VCaP (cell line): ENCODE data around the gene DEPDC1B.
"Not testable (repeated sequence)": the region's sequence is repeated elsewhere in the genome, so short reads cannot be mapped to it uniquely, and the experiment has no call there.

Experiments
- H3K27ac ChIP-seq: fragments of 450-650 bp; 2 replicates; pipeline ENCODE4 v1.5.1; 2017
- TF ChIP-seq, protein P1 (sequence below): fragments of 450-650 bp; conservative IDR thresholded peaks from 2 replicates; pipeline ENCODE4 v1.5.1; 2017; ENCODE audit warnings: mild to moderate bottlenecking, moderate library complexity

DEPDC1B gene

DNA sequence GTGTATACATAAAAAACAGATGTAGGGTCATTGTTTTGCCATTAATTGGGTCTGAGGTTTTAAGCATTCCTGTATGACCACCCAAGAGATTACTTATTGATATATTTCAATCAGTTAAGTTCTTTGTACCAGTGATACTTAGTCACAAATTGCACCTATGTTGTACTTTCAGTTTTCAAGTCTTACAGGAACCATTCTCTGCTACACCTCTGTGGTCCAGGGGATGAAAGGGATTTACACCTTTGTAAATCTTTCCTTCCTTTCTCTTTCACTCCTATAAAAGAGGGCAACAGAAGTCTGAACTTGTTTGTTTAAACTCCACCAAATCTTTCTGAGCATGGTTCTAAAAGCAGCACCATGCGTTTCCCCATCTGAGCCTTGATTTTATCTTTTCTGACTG lies 86.1 kb downstream of the DEPDC1B start:
- no peak overlapping the region for H3K27ac ChIP-seq

DNA sequence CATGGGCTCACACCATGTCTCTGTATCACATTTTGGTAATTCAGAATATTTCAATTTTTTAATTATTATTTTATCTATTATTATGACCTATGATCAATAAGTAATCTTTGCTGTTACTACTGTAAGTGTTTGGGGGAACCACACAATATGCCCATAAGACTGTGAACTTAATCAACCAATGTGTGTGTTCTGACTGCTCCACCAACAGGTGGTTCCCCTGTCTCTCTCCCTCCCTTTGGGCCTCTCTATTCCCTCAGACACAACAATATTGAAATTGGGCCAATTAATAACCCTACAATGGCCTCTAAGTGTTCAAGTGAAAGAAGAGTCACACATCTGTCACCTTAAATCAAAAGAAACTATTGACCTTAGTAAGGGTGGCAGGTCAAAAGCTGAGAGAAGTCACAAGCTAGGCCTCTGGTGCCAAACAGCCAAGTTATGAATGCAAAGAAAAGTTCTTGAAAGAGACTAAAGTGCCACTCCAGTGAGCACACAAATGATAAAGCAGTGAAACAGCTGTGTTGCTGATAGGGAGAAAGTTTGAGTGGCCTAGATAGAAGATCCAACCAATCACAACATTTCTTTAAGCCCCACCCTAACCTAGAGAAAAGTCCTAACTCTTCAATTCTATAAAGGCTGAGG lies 88.7 kb downstream of the DEPDC1B start:
- TF ChIP-seq, protein P1, sequence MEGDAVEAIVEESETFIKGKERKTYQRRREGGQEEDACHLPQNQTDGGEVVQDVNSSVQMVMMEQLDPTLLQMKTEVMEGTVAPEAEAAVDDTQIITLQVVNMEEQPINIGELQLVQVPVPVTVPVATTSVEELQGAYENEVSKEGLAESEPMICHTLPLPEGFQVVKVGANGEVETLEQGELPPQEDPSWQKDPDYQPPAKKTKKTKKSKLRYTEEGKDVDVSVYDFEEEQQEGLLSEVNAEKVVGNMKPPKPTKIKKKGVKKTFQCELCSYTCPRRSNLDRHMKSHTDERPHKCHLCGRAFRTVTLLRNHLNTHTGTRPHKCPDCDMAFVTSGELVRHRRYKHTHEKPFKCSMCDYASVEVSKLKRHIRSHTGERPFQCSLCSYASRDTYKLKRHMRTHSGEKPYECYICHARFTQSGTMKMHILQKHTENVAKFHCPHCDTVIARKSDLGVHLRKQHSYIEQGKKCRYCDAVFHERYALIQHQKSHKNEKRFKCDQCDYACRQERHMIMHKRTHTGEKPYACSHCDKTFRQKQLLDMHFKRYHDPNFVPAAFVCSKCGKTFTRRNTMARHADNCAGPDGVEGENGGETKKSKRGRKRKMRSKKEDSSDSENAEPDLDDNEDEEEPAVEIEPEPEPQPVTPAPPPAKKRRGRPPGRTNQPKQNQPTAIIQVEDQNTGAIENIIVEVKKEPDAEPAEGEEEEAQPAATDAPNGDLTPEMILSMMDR = no peak
- H3K27ac ChIP-seq = no peak overlapping the region

More for the DNA sequence above, 86.1 kb downstream of the DEPDC1B start:
- TF ChIP-seq, protein P1 = no peak

DNA sequence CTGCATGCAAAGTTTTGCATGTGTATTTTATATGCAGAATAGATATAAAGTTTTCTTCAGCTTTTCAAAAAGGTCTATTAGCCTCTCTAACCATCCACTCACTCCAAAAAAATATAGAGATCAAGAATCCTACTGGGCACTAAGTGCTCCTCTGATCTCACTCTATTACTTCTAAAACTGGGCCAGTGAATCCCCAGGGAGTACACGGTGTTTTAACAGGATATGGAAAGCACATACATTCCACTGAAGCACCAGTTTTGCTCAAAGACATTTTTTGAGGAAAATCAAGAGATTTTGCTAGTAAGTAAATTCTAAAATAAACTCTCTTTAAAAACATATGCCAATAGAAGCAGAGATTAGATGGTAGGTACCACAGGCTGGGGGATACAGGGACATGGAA lies 95.2 kb downstream of the DEPDC1B start:
- TF ChIP-seq, protein P1 = no peak
- H3K27ac ChIP-seq = no peak overlapping the region

DNA sequence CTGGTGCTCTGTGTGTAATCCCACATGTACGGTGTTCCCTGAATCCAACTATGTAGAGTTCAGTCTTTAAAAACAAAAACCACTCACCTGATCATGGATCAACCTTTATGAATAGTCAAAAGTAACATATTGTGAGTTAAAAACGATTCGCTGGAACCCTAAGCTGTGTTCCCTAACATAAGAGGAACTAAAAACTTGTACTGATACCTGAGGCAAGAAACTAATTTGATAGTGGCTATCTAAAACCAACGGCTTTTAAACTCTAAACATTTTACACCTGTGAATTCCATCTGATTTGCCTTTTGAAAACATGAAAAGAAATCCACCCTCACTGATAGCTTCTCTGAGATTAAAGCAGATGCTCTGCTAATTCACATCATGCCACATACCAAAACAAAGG lies 101.5 kb downstream of the DEPDC1B start:
- no peak overlapping the region for H3K27ac ChIP-seq
- TF ChIP-seq, protein P1 = no peak

DNA sequence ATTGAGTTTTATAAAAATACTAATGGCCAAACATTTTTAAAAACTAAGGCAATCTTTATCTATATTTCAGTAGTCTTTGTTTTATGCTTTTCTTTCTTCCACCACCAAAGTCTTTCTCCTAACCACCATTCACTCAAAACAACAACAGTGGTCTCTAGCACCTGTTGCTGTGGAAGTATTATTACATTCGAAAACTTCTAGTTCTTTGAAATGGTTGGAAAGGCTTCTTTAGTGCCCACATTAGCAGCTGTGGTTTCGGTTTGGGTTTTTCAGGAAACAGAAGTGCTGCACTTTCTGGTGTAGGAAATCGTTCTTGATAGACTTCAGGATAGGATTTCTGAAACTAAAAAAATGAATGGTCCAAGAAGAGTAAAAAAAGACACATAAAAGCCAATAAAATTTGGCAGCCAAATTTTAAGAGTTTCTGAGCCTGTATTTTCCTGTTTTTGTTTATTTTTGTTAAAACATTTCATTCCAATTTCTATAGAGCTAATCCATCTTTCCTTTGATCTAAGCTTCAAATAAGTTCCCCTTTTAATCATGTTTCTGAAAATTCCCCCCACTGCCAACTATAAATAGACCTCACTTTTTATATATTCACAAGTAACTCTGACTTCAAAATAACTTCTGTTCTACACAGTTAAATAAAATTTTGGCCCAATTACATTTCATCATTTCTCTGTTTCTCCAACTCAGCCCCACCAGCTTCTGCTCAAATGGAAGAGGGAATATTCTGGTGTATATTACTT lies 102.2 kb downstream of the DEPDC1B start:
- TF ChIP-seq, protein P1 = no peak
- no peak overlapping the region for H3K27ac ChIP-seq

DNA sequence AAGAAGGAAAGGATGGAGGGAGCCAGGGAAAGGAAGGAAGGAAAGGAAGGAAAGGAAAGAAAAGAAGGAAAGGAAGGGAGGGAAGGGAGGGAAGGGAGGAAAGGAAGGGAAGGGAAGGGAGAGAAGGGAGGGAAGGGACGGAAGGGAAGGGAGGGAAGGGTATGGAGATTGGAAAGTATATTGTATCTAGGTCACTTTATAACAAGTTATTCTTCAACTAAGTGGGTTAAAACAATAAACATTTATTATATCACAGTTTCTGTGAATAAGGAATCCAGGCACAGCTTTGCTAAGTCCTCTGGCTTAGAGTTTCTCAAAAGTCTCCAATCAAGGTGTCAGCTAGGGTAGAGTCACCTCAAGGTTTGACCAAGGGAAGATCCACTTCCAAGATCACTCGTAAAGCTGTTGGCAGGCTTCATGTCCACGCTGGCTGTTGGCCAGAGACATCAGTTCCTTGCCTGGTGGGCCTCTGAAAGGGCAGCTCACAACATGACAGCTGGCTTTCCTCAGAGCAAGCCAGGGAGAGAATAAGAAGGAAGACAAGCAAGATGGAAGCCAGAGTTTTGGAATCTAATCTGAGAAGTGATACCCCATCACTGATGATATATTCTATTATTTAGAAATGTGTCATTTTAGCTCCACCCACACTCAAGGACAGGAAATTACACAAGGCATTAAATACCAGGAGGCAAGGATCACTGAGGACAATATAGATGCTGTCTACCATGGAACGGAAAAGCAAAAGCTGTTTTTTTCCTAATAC lies 105.1 kb downstream of the DEPDC1B start:
- TF ChIP-seq, protein P1 = no peak
- H3K27ac ChIP-seq = no peak overlapping the region

DNA sequence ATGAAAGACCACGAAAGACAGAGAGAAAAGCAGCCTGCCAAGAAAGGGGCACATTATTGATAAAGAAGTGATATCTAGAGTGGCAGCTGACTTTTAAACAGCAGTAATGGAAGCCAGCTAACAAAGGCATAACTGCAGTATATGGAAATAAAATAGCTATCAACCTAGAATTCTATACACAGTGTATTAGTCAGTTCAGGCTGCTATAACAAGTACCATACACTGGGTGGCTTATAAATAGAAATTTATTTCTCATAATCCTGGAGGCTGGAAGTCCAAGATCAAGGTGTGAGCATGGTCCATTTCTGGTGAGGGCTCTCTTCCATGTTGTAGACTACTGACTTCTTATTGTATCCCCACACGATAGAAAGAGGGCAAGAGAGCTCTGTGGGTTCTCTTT lies 109.8 kb downstream of the DEPDC1B start:
- TF ChIP-seq, protein P1 = no peak
- H3K27ac ChIP-seq = no peak overlapping the region

DNA sequence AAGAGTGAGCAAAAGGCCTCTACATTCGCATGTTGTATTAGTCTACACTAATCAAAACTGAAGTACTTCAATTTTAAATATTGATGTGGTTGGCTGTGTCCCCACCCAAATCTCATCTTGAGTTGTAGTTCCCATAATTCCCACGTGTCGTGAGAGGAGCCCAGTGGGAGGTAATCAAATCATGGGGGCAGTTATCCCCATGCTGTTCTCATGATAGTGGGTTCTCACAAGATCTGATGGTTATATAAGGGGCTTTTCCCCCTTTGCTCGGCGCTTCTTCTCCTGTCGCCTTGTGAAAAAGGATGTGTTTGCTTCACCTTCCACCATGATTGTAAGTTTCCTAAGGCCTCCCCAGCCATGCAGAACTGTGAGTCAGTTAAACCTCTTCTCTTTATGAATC lies 112.7 kb downstream of the DEPDC1B start:
- not testable (repeated sequence) for H3K27ac ChIP-seq
